Upper lobe of right lung (tissue), 1 donor: Measurements from ENCODE around the gene PLIN1. TPM values are rescaled to one million over a fixed set of nuclear protein-coding genes. Genes with fewer than 3 reads are reported as not detected.

Source experiments
- ATAC-seq: fragments of 200-7000 bp; cut with Tn5 transposase; one replicate; pipeline ENCODE4 v1.9.1; 2020; ENCODE audit warnings: mild to moderate bottlenecking, moderate library complexity
- DNase-seq: peaks from one replicate; pipeline ENCODE4 v3.0.0-alpha.2; 2020
- H3K27ac ChIP-seq: fragments of 200-600 bp; one replicate; pipeline ENCODE4 v1.8.0; 2022
- H3K27me3 ChIP-seq: fragments of 200-600 bp; one replicate; pipeline ENCODE4 v1.8.0; 2022; ENCODE audit warnings: mild to moderate bottlenecking
- H3K36me3 ChIP-seq: fragments of 200-600 bp; one replicate; pipeline ENCODE4 v1.8.0; 2022
- H3K4me1 ChIP-seq: fragments of 200-600 bp; one replicate; pipeline ENCODE4 v1.8.0; 2022
- H3K4me3 ChIP-seq: fragments of 200-600 bp; one replicate; pipeline ENCODE4 v1.8.0; 2022; ENCODE audit warnings: mild to moderate bottlenecking
- H3K9me3 ChIP-seq: fragments of 200-600 bp; one replicate; pipeline ENCODE4 v1.8.0; 2022
- CTCF ChIP-seq: fragments of 200-600 bp; IDR thresholded peaks from one replicate; pipeline ENCODE4 v1.8.0; 2022; ENCODE audit warnings: antibody characterized with exemption
- intact Hi-C: fragments of 100-400 bp; cut with DNase I; formaldehyde crosslinking; loops from one replicate; pipeline ENCODE4 v1.11.0; 2022
- total RNA-seq: library from RNA; stranded (reverse); fragmentation: NEBNext Ultra II Directional; extraction: Animal tissue kit (Norgen Biotek cat#: 25700); gene quantifications from one replicate; pipeline ENCODE4 v1.2.1, GENCODE V29; 2021
- donor health status: DM: no; HTN: yes; CAD: no; lungs with severe emphysema.

The PLIN1 gene
- total RNA-seq, 1 donor from 2014 or later, result 1.1 TPM

- no peak for TF ChIP-seq CTCF
- Histone ChIP-seq H3K36me3 (no peaks in the 10 kb centered on the region), H3K4me3 (no peak overlapping the region), H3K4me1 (no peaks in the 10 kb centered on the region), H3K9me3 (no peaks in the 10 kb centered on the region), H3K27me3 (no peaks in the 10 kb centered on the region), H3K27ac (no peak overlapping the region)
- intact Hi-C loops, result no loop called here
- no peak for DNase-seq
- no peak for ATAC-seq
Observed at GRCh38 chr15:89621547-89621946, 57.6 kb downstream of the PLIN1 start.

GRCh38 chr15:89616228-89616627 is 62.9 kb downstream of the PLIN1 start:
- H3K9me3 ChIP-seq, result no peaks in the 10 kb centered on the region
- TF ChIP-seq CTCF, result no peak
- no peak for ATAC-seq
- no peaks in the 10 kb centered on the region for H3K27me3 ChIP-seq
- intact Hi-C loops, result no loop called here
- DNase-seq, result no peak
- no peaks in the 10 kb centered on the region for H3K36me3 ChIP-seq
- no peaks in the 10 kb centered on the region for H3K4me1 ChIP-seq
- no peak overlapping the region for H3K27ac ChIP-seq
- H3K4me3 ChIP-seq, result no peak overlapping the region

DNA sequence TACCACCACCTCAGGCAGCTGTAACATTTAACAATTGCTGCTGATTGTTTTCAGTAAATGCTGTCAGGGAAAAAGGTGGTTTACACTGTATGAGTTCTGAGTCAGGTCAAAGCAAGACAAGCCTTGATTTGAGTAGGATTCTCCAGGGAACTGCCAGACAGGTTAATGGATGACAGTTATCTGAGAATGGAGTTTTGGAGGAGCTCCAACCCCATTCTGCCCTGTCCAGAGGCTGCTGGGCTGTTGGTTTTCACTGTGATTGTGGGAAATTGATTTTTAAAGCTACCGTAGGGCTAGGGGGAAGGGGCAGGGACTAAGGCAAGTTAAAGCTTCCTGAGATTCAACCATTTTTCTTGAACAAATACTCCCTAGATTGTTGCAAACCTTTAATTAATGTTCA is 64.0 kb downstream of the PLIN1 start:
- no peak overlapping the region for H3K4me3 ChIP-seq
- no peak for ATAC-seq
- H3K27me3 ChIP-seq, result no peaks in the 10 kb centered on the region
- intact Hi-C loops, result no loop called here
- H3K36me3 ChIP-seq, result no peaks in the 10 kb centered on the region
- no peak for DNase-seq
- TF ChIP-seq CTCF, result no peak
- H3K9me3 ChIP-seq, result no peaks in the 10 kb centered on the region
- H3K4me1 ChIP-seq, result no peaks in the 10 kb centered on the region
- no peak overlapping the region for H3K27ac ChIP-seq

Other genes starting within 250 kb of the PLIN1 start
- gene RHCG, start 182.8 kb downstream of the PLIN1 start, total RNA-seq, result not detected
- 0.09 TPM for gene TICRR, start 103.9 kb downstream of the PLIN1 start, total RNA-seq
- gene KIF7, start 23.9 kb downstream of the PLIN1 start, total RNA-seq, result 2.1 TPM
- 9.1 TPM for gene PEX11A, start 11.4 kb upstream of the PLIN1 start, total RNA-seq
- gene WDR93, start 11.4 kb upstream of the PLIN1 start, total RNA-seq, result not detected
- 4.9 TPM for gene MESP1, start 71.9 kb upstream of the PLIN1 start, total RNA-seq
- not detected for gene MESP2, start 97.0 kb upstream of the PLIN1 start, total RNA-seq
- gene ANPEP, start 135.5 kb upstream of the PLIN1 start, total RNA-seq, result 42.6 TPM
- 32.1 TPM for gene AP3S2, start 214.6 kb upstream of the PLIN1 start, total RNA-seq
- 30.5 TPM for gene ARPIN, start 233.6 kb upstream of the PLIN1 start, total RNA-seq